Ramos (cell line): ENCODE data around the gene RCOR1.
"Not testable (repeated sequence)": the region's sequence is repeated elsewhere in the genome, so short reads cannot be mapped to it uniquely, and the experiment has no call there.

Experiments
- in situ Hi-C: fragments of 300-500 bp; cut with MboI; formaldehyde crosslinking; loops from one replicate; pipeline ENCODE4 v1.14.3; 2022; ENCODE audit warnings: low sequenced_read_pairs; ENCODE audit not compliant: unreplicated experiment

Gene RCOR1

GRCh38 chr14:102624666-102625065, 32.2 kb downstream of the RCOR1 start:
- in situ Hi-C loops = no loop called here

GRCh38 chr14:102625564-102626296, 33.3 kb downstream of the RCOR1 start:
- in situ Hi-C loops = no loop called here

DNA sequence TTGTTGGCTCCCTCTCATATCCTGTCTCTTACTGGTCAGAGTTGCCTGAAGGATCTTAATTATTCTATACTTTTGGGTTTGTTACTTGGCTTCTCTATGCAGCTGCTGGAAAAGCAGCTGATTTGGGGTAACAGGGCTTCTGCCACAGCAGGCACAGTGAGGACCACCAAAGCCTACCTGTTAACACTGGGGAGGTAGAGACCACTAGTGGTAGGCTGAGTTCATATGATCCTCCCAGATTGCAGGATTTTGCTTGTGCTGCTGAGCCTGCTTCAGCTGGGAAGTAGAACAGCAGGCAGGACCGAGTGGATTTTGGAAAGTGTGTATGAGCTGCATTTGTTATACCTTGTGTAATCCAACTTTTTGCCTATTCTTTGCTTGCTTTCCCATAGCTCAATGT, 34.1 kb downstream of the RCOR1 start:
- in situ Hi-C loops = no loop called here

DNA sequence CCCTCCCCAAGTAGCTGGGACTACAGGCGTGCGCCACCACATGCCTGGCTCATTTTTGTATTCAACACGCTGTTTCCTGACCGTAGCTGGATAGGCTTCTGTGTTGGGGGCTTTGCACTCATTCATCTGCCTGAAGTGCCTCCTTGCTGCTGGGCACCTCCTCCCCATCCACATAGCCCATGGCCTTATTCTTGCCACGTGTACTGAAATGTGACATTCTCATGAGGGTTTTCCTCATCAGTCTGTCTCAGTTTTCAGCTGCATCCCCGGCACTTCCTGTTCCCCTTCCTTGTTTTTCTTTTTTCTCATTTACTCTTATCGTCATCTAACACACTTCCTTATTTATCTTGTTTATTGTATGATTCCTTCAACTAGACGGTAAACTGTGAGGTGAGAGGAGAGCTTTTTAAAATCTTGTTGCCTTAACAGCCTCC, 36.6 kb downstream of the RCOR1 start:
- in situ Hi-C loops = no loop called here

- in situ Hi-C loops = no loop called here
Observed at GRCh38 chr14:102629808-102630350, 37.4 kb downstream of the RCOR1 start.

GRCh38 chr14:102630405-102630804, 38.0 kb downstream of the RCOR1 start:
- in situ Hi-C loops = no loop called here

GRCh38 chr14:102630881-102631280, 38.4 kb downstream of the RCOR1 start:
- in situ Hi-C loops = no loop called here

DNA sequence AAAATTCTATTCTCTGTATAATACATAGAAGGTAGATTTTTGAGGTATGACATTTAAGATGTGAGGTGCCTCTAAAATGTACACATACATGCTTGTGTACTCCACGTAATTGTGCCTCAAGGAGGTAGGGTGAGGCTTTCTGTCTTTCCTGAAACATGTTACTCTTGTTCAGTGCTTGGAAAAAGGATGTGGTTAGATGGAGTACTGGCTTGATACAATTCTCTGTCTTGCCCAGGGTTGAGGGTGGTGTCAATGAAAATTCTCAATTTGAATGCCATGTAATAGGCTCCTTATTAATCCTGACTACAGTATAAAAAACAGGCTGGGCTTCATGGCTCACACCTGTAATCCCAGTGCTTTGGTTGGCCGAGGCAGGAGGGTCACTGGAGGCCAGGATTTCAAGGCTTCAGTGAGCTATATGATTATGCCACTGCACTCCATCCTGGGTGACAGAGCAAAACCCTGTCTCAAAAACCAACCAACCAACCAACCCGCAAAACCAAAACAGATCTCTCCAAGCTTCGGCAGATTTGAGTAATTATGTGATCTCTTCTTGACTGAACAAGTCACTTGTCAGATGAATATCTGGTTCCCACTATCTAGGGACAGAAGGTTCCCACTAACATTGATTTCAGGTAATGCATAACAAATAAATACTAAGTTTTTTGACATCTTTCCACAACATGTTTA, 41.6 kb downstream of the RCOR1 start:
- in situ Hi-C loops = no loop called here

- in situ Hi-C loops = not testable (repeated sequence)
Observed at GRCh38 chr14:102639611-102640010, 47.2 kb downstream of the RCOR1 start.

DNA sequence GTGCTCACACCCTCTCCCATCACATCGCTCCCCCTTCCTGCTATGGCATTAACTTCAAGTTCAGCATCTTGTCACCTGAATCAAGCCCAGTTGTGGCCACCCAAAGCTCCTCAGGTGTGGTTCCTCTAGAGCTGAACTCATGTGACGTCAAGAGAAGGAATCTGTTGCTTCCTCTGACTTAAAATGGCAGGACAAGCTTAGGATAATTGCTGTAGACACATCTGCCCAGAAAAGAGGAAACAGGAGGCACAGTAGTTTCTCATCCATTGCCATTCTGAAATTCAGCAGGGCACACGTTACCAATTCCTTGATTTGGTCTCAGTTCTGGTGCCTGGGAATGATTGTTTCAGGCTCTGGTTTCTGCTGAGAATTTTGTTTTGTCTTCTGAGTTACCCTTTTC, 52.1 kb downstream of the RCOR1 start:
- in situ Hi-C loops = no loop called here

DNA sequence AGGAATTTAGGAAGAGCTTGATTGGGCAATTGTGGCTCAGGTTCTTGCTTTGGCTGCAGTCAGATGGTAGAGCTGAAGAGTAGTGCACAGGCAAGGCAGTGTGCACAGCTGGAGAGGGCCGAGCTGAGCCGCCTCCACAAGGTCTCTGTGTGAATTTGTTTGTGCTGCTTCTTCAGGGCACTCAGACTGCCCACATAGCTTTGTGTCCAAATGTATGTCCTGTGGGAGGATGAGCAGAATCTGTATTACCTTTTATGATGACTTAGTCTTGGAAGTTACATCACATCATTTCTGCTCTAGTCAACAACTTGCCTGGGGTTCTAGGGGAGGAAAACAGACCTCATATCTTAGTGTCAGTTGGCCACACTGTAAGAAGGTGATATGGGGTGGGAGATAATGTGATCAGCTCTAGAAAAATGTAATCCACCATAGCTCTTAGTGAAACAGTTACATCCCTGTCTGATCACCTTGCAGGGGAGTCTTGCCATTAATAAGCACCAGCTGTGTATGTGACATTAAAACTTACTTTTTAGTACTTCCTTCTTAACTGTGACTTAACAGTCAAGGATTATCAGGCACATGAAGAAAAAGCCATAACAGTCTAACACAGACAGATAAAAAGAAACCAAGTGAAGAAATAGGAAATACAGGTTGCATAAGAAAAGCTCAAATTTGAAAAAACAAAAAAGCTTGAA, 53.4 kb downstream of the RCOR1 start:
- in situ Hi-C loops = no loop called here

DNA sequence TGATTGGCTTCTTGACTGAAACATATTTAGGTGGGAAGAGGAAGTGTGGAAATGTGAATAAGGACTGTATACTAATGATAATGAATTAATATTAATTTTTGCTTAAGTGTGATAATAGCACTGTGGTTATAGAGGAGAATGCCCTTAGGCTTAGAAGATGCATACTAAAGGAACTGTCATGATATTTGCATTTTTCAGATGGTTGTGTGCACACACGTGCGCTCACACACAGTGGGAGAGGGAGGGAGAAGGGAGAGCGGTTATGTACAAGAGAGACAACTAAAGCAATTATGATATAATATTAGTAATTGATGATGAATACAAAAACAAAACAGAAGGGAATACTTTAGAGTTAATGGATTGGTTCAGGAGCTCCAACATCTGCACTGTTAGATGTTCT, 54.2 kb downstream of the RCOR1 start:
- in situ Hi-C loops = no loop called here

- in situ Hi-C loops = no loop called here
Observed at GRCh38 chr14:102652194-102652593, 59.7 kb downstream of the RCOR1 start.

DNA sequence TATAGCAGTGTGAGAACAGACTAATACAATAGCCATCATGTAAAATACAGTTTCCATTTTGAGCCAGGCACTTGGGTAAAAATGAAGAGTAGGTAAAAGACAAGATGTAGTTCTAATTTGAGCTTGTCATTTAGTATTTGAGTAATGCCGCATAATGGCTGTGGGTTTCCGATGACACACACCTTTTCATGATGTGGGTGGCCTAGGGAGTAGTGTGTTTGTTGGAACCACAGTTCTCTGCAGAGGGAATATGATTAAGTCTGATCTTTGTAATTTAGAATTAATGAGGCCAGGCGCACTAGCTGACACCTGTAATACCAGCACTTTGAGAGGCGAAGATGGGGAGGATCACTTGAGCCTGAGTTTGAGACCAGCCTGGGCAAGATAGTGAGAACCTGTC, 61.8 kb downstream of the RCOR1 start:
- in situ Hi-C loops = no loop called here

GRCh38 chr14:102655137-102655536, 62.7 kb downstream of the RCOR1 start:
- in situ Hi-C loops = no loop called here

GRCh38 chr14:102659797-102660196, 67.3 kb downstream of the RCOR1 start:
- in situ Hi-C loops = no loop called here

DNA sequence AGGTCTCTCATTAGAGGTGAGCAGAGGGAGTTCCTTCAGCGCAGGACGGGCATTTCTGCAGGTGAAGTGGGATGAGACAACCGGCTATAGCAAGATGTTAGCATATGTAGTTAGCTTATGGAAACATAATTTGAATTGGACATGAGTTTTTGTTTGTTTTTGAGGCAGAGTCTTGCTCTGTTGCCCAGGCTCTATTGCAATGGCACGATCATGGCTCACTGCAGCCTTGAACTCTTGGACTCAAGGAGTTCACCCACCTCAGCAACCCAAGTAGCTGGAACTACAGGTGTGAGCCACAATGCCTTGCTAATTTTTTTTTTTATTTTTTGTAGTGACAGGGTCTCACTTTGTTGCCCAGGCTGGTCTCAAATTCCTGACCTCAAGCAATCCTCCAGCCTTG, 69.2 kb downstream of the RCOR1 start:
- in situ Hi-C loops = no loop called here

- in situ Hi-C loops = no loop called here
Observed at GRCh38 chr14:102662636-102663430, 70.4 kb downstream of the RCOR1 start.

DNA sequence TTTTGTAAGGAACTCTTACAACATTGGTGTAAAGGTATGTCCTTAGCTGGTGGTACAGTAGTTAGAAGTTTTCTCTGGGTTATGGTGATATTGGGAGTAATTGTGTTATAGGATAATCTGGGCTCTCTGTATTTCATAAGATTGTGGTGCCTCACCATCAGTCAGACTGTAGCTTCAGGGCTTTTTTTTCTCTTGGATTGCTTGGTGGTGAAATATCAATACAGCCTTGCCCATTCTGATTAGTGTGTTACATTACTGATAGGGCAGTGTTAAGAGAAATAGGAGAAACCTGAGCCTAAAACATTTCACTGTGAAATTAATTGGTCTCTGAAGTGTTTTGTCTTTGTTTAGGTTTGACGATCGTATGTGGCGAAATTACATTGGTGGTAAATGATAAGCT, 71.0 kb downstream of the RCOR1 start:
- in situ Hi-C loops = no loop called here

- in situ Hi-C loops = no loop called here
Observed at GRCh38 chr14:102665621-102666020, 73.2 kb downstream of the RCOR1 start.
